Activated CD8-positive, alpha-beta memory T cell treated with anti-CD3 and anti-CD28 coated beads, Interleukin-2, amount 50 U/mL, for 1 hour (primary cell): ENCODE data around the gene SRPX2.

Experiments
- DNase-seq: peaks from one replicate; pipeline ENCODE4 v3.0.0-alpha.2; 2020; ENCODE audit errors: extremely low read depth

The SRPX2 gene

GRCh38 chrX:100650841-100651240 is 6.8 kb downstream of the SRPX2 start:
- DNase-seq: no peak

GRCh38 chrX:100652266-100652665 is 8.3 kb downstream of the SRPX2 start:
- DNase-seq: no peak

- DNase-seq: no peak
Observed at GRCh38 chrX:100654261-100654660, 10.3 kb downstream of the SRPX2 start.

- no peak for DNase-seq
Observed at GRCh38 chrX:100658941-100659381, 15.0 kb downstream of the SRPX2 start.

GRCh38 chrX:100659431-100660137 is 15.6 kb downstream of the SRPX2 start:
- no peak for DNase-seq

GRCh38 chrX:100662170-100662569 is 18.2 kb downstream of the SRPX2 start:
- DNase-seq: no peak

GRCh38 chrX:100662796-100663195 is 18.8 kb downstream of the SRPX2 start:
- no peak for DNase-seq

GRCh38 chrX:100663642-100664041 is 19.6 kb downstream of the SRPX2 start:
- DNase-seq: no peak

GRCh38 chrX:100672966-100673365 is 29.0 kb downstream of the SRPX2 start:
- DNase-seq: no peak

GRCh38 chrX:100673397-100673953 is 29.5 kb downstream of the SRPX2 start:
- DNase-seq: no peak

- no peak for DNase-seq
Observed at GRCh38 chrX:100674705-100675104, 30.7 kb downstream of the SRPX2 start.

- no peak for DNase-seq
Observed at GRCh38 chrX:100677611-100678181, 33.7 kb downstream of the SRPX2 start.

GRCh38 chrX:100680756-100681155 is 36.8 kb downstream of the SRPX2 start:
- DNase-seq: no peak

GRCh38 chrX:100681599-100681998 is 37.6 kb downstream of the SRPX2 start:
- no peak for DNase-seq

GRCh38 chrX:100682939-100683338 is 38.9 kb downstream of the SRPX2 start:
- no peak for DNase-seq

GRCh38 chrX:100685284-100685996 is 41.4 kb downstream of the SRPX2 start:
- no peak for DNase-seq

- no peak for DNase-seq
Observed at GRCh38 chrX:100685997-100686305, 42.0 kb downstream of the SRPX2 start.

GRCh38 chrX:100687128-100687527 is 43.1 kb downstream of the SRPX2 start:
- no peak for DNase-seq

GRCh38 chrX:100687546-100687945 is 43.5 kb downstream of the SRPX2 start:
- DNase-seq: no peak

- no peak for DNase-seq
Observed at GRCh38 chrX:100695302-100695701, 51.3 kb downstream of the SRPX2 start.

GRCh38 chrX:100695991-100696390 is 52.0 kb downstream of the SRPX2 start:
- no peak for DNase-seq

- DNase-seq: no peak
Observed at GRCh38 chrX:100696699-100697351, 52.8 kb downstream of the SRPX2 start.
